ENCODE data around the gene LUZP2.
A peak's percentile ranks its signal among the peaks of the same experiment; 100 is the strongest.

LUZP2 gene

DNA sequence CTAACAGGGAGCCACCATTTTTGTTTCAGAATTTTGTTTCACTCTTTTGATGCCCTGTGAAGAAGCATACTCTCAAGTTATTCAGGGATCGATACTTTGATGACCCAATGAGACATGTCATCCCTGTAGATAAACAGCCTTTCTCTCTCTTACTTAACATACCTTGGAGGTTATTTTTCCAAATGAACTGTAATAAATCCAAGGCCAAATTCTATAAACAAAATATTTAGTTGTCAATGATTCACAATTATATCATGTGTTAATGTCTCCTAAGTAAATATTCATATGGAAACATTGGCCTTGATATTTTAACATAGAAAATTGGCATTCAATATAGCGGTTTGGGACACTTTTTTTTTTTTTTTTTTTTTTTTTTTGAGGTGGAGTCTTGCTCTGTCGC is 97.5 kb downstream of the LUZP2 start:
- no peak overlapping the region for H3K4me3 ChIP-seq (ENCODE audit: low read length)
- no peak for TF ChIP-seq CTCF (IDR thresholded peaks at IDR 0.05; ENCODE audit: insufficient read depth, low read depth, low read length, missing control alignments)
- no peak for DNase-seq (ENCODE audit: low read depth)

GRCh38 chr11:24598641-24599040 is 101.8 kb downstream of the LUZP2 start:
- TF ChIP-seq CTCF (IDR thresholded peaks at IDR 0.05; ENCODE audit: insufficient read depth, low read depth, low read length, missing control alignments), result no peak
- no peak for DNase-seq (ENCODE audit: low read depth)
- no peak overlapping the region for H3K4me3 ChIP-seq (ENCODE audit: low read length)

DNA sequence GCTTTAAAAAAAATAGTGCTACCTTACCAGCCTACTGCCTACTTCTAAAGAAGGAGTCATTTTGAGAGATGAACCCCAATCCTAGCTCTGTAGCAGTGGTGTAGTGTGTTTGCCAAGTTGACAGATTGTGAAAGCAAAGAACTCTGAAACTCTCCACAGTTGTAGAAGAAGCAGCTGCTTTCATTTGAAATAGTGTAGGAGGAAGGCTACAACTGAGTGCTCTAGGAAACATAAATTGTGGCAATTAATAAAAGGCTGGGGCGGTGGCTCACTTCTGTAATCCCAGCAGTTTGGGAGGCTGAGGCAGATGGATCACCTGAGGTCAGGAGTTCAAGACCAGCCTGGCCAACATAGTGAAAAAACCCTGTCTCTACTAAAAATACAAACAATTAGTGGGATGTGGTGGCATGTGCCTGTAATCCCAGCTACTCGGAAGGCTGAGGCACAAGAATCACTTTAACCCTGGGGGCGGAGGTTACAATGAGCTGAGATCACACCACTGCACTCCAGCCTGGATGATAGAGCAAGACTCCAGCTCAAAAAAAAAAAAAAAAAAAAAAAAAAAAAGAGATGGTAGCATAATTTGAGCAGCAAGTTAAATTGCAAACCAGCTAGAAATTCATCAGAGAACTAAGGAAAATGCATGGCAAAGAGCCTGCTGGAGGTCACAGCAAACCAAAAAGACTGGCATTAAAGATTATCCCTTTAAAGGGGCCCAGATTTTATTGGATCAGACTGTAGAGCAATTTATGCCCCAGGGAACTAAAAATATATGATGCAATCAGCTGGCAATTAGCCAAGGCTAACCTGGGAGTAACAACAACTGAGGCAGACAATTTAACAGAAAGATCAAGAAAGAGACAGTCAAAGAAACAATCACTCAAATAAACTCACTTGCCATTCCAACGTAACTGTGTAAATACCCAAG is 112.6 kb downstream of the LUZP2 start:
- no peak for DNase-seq (ENCODE audit: low read depth)
- no peak for TF ChIP-seq CTCF (IDR thresholded peaks at IDR 0.05; ENCODE audit: insufficient read depth, low read depth, low read length, missing control alignments)

GRCh38 chr11:24615451-24616160 is 118.8 kb downstream of the LUZP2 start:
- DNase-seq (ENCODE audit: low read depth), result no peak
- no peak for TF ChIP-seq CTCF (IDR thresholded peaks at IDR 0.05; ENCODE audit: insufficient read depth, low read depth, low read length, missing control alignments)
- H3K4me3 ChIP-seq (ENCODE audit: low read length), result no peak overlapping the region

More for the DNA sequence above, 112.6 kb downstream of the LUZP2 start:
- no peak overlapping the region for H3K4me3 ChIP-seq (ENCODE audit: low read length)

DNA sequence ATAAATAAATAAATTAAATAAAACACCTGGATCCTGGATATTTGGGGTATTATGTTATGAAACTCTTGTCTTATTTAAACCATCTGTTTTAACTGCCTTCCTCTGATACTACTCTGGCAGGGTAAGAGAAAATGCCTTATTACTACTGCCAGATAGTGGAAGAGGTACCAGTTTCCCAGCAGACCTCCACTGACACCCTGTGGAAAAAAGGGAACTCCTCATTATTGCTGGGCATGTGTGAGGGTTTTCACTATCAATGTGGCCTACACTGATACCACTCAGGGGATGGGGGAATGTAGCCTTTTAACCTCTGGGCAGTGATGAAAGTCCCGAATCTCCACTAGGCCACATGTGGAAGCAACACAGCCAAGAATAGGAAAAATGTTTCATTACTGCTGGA is 121.0 kb downstream of the LUZP2 start:
- TF ChIP-seq CTCF (IDR thresholded peaks at IDR 0.05; ENCODE audit: insufficient read depth, low read depth, low read length, missing control alignments), result peak; percentile 16
- peak; percentile 1 for DNase-seq (ENCODE audit: low read depth)
- H3K4me3 ChIP-seq (ENCODE audit: low read length), result no peak overlapping the region

DNA sequence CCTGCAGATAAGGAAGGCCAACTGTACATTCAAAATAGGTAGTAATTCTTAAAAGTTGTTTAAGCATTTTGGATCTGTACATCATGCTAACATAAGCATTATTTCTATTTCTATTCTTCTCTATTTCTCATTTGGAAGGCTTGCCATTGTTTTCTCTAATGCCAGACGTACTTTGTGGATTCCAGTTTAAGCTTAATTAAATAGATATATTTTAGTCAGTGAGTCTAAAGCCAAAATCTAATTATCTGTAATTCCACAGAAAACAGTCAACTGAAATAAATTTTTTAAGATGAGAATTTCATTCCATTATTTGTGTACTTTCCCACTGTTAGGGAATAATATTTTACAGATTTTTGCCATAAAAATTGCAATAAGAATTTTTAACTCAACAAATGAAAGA is 123.0 kb downstream of the LUZP2 start:
- no peak overlapping the region for H3K4me3 ChIP-seq (ENCODE audit: low read length)
- no peak for DNase-seq (ENCODE audit: low read depth)
- TF ChIP-seq CTCF (IDR thresholded peaks at IDR 0.05; ENCODE audit: insufficient read depth, low read depth, low read length, missing control alignments), result no peak
